IPS-18c (cell line): Measurements from ENCODE around the gene CHAC1.

Experiments
- H3K4me3 ChIP-seq: 2 replicates; pipeline ENCODE4 v1.7.0; 2013; ENCODE audit warnings: low read depth, mild to moderate bottlenecking, low read length, moderate library complexity; ENCODE audit not compliant: insufficient read depth
- H3K9me3 ChIP-seq: one replicate; pipeline ENCODE4 v1.6.1; 2013; ENCODE audit warnings: mild to moderate bottlenecking, low read length, moderate library complexity; ENCODE audit not compliant: control insufficient read depth, insufficient read depth

Gene CHAC1

DNA sequence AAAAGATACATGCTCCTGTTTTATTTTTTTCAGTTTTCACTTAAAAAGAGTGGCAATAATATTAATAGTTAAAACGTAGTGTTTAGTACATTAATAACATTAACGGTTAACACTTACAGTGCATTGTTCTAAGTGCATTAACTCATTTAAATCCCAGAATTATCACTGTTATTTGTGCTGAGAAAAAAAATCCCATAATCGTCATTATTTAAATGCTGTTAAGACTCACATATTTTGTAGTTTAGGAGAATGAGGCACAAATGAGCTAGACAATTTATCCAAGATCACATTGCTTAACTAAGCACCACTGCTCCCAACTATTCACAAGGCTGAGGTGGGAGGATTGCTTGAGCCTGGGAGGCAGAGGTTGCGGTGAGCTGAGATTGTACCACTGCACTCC, 34.9 kb downstream of the CHAC1 start:
- Histone ChIP-seq H3K9me3 (no peaks in the 10 kb centered on the region), H3K4me3 (no peak overlapping the region)

GRCh38 chr15:40990080-40990479, 36.8 kb downstream of the CHAC1 start:
- Histone ChIP-seq H3K9me3 (no peaks in the 10 kb centered on the region), H3K4me3 (no peak overlapping the region)

DNA sequence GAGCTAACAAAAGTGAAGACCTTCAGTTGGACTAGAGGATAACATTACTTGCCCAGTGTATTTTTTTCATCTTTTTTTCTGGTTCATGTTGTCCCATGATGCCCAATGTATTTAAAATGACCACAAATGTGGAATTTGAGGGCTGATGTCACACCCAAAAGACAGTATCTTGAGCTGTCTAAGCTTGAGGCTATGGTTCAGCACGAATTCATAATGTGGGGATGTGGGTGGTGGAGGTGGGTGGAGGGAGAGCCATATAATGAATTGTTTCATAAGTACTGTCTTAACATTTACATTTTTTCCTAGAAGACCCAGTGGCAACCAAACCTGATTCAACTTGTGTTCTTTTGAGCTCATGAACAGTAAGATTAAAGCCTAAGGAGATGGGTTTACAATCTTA, 37.5 kb downstream of the CHAC1 start:
- Histone ChIP-seq H3K4me3 (no peak overlapping the region), H3K9me3 (no peaks in the 10 kb centered on the region)

DNA sequence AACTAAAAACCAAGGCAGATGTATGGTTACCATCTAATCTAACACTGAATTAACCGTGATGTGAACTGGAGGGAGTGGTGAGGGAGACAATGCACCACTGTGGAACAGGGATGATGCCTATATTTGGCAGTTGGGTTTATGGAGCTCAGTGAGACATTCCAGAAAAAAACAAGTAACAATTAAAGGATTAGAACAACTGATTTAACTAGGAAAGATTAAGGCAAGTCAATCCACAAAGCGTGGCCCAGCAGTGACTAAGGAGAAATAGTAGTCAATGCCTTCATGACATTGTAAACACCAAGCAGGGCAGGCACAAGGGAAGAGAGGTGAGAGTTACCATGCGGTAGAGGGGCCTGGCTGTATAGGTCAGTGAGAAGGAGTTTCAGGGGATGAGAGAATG, 38.1 kb downstream of the CHAC1 start:
- H3K9me3 ChIP-seq = no peaks in the 10 kb centered on the region

GRCh38 chr15:40992241-40992741, 39.0 kb downstream of the CHAC1 start:
- Histone ChIP-seq H3K9me3 (no peaks in the 10 kb centered on the region), H3K4me3 (no peak overlapping the region)

More for the DNA sequence above, 38.1 kb downstream of the CHAC1 start:
- no peak overlapping the region for H3K4me3 ChIP-seq

- no peaks in the 10 kb centered on the region for H3K9me3 ChIP-seq
- no peak overlapping the region for H3K4me3 ChIP-seq
Measured at GRCh38 chr15:40992825-40993224, 39.6 kb downstream of the CHAC1 start.

- H3K9me3 ChIP-seq = no peaks in the 10 kb centered on the region
- no peak overlapping the region for H3K4me3 ChIP-seq
Measured at GRCh38 chr15:40995656-40996055, 42.4 kb downstream of the CHAC1 start.

DNA sequence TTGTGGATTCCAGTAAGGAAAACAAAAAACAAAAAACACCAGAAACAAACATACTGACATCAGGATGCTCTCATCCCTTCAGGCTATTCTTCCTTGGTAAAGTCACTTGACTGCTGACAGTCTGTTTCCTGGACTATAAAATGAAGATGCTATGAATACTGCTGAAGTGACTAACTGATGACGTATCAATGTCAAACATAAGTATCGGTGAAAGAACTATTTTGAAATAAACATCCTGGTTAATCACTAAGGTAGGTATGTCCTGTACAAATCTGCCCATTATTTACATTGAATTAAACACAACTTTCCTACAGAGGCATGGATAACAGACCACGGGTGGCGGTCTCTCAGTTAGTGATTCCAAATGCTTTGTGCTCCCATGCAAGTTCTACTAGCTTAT, 45.9 kb downstream of the CHAC1 start:
- no peak overlapping the region for H3K4me3 ChIP-seq

DNA sequence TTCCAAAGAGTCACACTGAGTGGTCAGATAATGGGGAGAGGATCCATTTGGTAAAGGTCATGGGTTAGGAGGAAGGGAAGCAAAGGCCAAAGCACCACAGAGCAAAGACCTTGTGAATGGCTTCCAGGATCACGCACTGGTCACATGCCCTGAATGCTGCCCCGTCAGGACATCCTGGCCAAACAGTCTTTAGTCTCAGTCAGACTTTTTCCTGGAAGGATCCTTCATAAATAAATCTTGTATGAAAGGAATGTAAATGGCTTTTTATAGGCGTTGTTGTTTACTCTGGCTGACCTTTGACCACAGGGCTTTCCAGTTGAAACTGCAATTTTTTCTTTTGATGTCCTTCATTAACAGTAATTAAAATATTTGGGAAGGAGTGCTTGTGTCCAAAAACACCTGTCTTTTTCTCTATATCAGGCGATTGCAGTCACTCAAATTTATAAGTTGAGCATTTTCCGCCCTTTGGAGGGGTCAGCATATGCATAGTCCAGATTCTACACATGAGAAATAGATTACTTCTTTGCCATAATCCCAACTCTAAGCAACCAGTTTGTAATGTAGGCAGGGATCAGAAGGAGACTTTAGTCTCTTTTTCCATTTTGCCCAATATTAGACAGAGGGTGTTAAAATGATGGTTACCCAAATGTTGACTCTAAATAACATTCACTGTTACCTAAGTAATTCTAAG, 48.4 kb downstream of the CHAC1 start:
- no peaks in the 10 kb centered on the region for H3K9me3 ChIP-seq
- H3K4me3 ChIP-seq = no peak overlapping the region

More for the DNA sequence above, 45.9 kb downstream of the CHAC1 start:
- H3K9me3 ChIP-seq = no peaks in the 10 kb centered on the region

DNA sequence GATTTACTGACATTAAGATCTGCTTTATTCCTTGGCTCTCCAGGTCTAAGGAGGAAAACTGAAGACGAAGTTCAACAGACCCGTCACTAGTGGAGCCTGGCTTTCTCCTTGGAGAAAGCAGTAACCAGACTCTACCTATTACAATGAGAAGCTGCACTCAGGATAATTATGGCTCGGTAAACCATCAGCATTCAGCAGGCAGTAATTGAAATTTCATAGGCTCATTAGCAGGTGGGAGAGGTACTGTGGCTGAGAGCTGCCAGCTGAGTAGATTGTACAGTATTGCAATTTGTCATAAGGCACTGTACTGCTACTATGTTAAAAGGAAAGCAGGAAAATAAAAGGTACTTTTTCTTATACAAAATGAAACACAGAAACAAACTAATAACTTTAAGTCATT, 51.2 kb downstream of the CHAC1 start:
- Histone ChIP-seq H3K9me3 (peaks cover 2% of the 10 kb centered on the region), H3K4me3 (no peak overlapping the region)
